Kasumi-1 (cell line): ENCODE measurements around the gene METTL3.

Experiments used
- DNase-seq, 2 experiments: peaks; one replicate each; lab custom pipeline; 2025; lab: John Stamatoyannopoulos, UW

METTL3 gene

DNA sequence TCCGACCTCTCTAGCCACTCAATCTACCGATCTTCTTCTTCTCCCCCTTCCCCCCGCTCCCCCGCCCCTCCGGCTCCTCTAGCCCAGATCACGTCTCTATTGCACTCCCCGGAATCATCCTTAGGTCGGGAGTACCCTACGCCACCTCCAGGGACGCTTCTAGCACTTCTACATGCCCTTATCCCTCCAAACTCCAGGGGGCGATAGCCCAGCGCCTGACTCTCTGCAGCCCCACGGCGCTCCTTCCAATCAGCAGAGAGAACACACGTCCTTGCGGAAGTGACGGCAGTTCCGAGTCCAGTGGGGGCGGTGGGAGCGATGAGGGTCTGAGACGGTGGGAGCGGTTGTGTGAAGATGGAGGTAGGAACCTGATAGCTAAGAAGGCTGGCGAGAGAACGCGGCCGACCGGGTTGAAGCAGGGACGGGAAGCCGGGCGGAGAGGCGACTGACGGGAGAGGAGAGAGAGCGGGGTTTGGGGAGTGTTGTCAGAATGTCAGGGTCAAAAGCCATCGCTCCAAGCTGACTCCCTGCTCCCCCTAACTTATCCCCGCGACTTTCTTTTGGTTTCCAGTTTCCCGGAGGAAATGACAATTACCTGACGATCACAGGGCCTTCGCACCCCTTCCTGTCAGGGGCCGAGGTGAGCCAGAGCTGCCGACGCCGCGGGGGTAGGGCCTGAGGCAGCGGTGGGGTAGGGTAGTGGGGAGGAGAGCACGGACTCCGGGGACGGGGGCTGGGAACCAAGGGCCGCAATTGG is 34.0 kb downstream of the METTL3 start, which contains the start of the genes RAB2B and TOX4:
RAB2B (minus strand) TSS at position 35 of the 757 bp plus-strand sequence. CDS start 87 bp downstream, outside the sequence.
TOX4 (plus strand) TSS at position 271 of the 757 bp plus-strand sequence; CDS start at position 355, 84 bp downstream.
- peak; percentile 100 for DNase-seq

DNA sequence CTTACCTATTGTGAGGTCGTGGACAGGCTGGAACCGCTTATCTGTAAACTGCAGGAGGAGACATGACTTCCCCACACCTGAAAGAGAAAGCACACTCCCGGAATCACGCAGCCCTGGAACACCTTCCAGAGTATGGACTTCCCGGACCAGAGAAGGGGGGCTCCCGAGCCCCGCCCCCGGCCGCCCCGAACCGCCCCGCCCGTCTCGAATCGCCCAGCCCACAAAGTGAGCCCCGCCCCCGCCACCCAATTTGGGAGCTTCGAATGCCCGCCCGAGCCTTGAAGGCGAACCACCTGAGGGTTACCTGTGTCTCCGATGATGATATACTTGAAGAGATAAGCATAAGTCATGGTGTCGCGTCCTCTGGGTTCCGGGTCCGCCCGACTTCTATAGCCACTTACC is 34.6 kb downstream of the METTL3 start:
- DNase-seq, result peak; percentile 71 to 81

DNA sequence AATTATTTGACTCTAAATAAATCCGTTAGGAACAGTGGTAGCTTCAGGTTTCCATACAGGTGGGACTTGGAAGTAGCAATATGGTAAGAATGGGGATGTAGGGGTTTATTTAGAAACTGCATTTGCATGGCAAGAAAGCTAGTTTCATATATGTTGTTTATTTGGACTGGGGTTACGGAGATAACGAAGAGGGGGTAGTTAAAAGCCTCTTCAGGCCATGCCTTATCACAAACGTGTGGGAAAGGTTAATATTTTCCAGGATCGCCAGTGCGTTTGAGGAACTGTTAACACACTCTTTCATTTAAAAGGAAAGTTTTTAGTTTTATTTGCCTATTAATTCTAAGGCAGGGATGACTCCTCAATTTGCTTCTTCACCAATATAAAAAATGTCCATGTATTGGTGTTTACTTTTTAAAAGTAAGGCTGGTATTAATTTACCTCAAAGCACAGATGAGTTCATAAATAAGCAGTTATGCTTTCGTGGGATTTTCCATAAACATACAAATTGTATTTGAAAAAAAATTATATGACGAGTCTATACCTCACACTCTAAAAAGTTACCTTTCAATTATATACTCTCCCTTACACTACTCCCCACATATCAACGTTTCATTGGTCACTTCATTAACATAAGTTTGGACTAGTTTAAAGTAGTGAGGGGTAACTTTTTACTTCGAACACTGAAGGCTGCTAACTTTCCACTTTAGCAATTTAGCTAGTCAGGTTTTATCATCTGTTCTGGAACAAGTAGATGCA is 35.2 kb downstream of the METTL3 start:
- peak in 1 of 2 experiments; percentile 46 for DNase-seq

DNA sequence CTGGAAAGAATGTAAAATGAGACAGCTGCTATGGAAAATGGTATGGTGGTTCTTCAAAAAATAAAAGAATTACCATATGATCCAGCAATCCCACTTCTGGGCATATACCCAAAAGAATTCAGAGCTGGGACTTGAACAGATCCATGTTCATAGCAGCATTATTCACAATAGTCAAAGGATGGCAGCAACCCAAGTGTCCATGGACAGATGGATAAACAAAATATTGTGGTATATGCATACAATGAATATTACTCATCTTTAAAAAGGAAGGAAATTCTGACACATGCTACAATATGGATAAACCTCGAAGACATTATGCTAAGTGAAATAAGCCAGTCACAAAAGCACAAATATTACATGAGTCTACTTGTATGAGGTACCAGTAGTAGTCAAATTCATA is 43.5 kb downstream of the METTL3 start:
- no peak for DNase-seq

DNA sequence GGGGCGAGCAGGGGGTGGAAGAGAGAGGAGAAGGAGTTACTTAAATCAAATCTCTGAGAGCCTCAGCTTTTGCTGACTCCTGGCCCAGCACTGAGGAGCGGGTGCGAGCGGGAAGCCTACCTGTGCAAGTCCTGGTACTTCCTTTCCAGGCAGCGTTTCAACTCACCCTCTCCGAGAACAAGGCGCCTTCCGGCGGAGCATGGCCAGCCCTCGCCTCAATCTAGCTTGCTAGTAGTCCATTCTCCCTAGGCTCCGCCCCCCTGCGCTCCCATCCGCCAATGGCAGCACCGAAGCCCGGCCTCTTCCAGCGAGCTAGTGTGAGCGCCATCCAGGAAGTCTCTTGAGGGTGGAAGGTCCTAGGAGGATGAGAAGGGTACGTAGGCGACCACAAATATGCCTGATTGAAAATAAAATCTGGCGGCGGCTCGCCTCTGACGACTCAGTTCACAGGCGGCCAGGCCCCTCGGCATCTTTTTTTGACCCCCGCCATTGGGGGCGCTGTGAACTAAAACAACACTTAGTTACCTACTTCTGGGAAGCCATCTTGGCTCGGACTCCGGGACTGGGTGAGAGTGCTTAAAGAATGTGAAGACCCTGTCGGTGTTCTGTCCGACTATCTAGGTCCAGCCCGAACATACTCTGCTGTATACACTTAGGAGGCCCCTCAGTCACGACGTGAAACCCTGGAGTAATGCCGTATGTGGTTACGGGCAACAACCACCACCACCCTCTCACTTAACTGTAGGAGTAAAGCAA is 55.0 kb downstream of the METTL3 start, which contains the start of gene CHD8:
CHD8 (minus strand) TSS at position 212 of the 756 bp plus-strand sequence. CDS start 24,480 bp downstream, outside the sequence.
- peak; percentile 99 to 100 for DNase-seq

DNA sequence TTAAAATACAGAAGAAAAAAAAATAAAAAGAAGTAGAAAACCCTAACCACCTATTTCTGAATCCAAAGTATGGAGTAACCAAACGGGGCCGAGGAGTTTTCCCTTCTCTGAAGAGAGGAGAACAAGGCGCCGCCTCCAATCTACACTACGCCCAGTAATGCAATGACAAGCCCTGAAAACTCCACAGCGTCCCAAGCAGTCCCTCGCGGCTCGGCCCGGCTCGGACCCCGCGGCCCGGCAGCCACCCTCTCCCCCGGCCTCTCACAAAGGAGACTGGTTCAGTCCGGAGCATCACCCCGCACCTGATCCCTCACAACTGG is 55.6 kb downstream of the METTL3 start:
- peak in 1 of 2 experiments; percentile 53 for DNase-seq

DNA sequence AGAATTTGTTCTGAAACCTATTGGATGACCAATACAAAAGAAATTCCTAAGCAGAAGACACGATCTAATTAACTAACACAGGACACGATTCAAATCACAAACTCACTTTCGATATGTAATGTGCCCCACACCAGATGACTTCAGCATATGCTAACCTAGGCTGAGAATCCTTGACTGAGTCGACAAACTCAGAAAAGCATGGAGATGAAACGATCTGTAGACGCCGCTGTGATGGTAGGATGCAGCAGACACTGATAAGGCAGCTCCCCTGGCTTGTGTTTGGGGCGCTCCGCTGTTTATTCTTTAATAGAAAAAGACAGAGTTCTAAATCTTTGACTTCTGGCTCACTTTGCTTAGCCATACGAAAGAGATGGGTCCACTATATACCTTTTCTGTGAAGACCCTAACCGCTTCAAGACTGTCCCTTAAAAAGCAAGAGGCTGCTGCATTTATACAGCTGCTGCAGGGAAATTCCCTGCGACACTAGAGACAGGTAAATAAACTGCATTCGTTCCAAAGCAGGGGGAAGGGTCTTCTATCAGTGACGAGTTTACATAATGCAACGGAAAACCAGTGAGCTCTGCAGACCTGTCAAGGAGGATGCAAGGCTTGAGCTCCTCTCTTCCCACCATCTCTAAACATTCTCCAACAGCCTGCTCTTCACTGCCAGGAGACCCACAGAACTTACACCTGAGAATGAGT is 56.1 kb downstream of the METTL3 start:
- peak in 1 of 2 experiments; percentile 20 for DNase-seq

DNA sequence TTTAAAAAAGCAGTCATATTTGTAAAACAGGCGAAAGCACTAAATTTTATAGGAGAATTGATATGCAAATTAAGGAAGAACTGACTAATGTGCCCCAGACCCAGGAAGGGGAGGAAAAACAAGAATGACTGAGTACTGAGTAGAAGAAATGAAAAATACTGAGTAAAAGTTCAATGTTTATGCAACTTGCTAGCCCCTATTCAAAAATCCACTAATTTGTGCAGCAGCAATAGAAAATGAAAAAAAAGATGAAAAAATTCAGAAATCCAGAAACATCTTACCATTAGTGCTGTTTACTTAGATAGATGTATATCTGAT is 61.3 kb downstream of the METTL3 start:
- no peak for DNase-seq
